Testis (tissue), 3 donors: ENCODE data around the gene SMIM36. TPM values are rescaled to one million over a fixed set of nuclear protein-coding genes. Genes with fewer than 3 reads are reported as not detected.
"Not testable (repeated sequence)": the region's sequence is repeated elsewhere in the genome, so short reads cannot be mapped to it uniquely, and the experiment has no call there.

Experiments used
- DNase-seq: peaks from one replicate; pipeline ENCODE4 v3.0.0-alpha.2; 2019
- H3K27ac ChIP-seq, 2 donors: fragments of 200-600 bp; sonication (generic); one replicate each; pipeline ENCODE4 v1.5.1; 2019
- H3K27me3 ChIP-seq: fragments of 200-600 bp; sonication (generic); one replicate; pipeline ENCODE4 v1.5.1; 2019
- H3K36me3 ChIP-seq: fragments of 200-600 bp; sonication (generic); one replicate; pipeline ENCODE4 v1.5.1; 2017; ENCODE audit warnings: low read depth; ENCODE audit errors: missing control alignments
- H3K4me1 ChIP-seq: fragments of 200-600 bp; sonication (generic); one replicate; pipeline ENCODE4 v1.5.1; 2019
- H3K4me3 ChIP-seq, 2 donors: fragments of 200-600 bp; sonication (generic); one replicate each; pipeline ENCODE4 v1.5.1; 2017 to 2019
- H3K9me3 ChIP-seq: fragments of 200-600 bp; sonication (generic); one replicate; pipeline ENCODE4 v1.5.1; 2017
- POLR2A ChIP-seq: fragments of 450-650 bp; IDR thresholded peaks from one replicate; pipeline ENCODE4 v1.6.1; 2017; ENCODE audit warnings: antibody characterized with exemption, mild to moderate bottlenecking, moderate library complexity
- WGBS, 2 donors: methylation state at CpG; one replicate each; pipeline ENCODE4 v1.1.5; 2018; 5-methylcytosine and 5-hydroxymethylcytosine counted together
- intact Hi-C: fragments of 100-400 bp; cut with DNase I; formaldehyde crosslinking; loops from one replicate; pipeline ENCODE4 v1.15.1; 2023; ENCODE audit warnings: low total_unique reads
- polyA plus RNA-seq: library from polyadenylated mRNA; stranded (reverse); fragments of 350-450 nt; fragmentation: Illumina TruSeq; extraction: RNeasy Lipid Tissue Mini Kit (QIAGEN cat#74804); gene quantifications from one replicate; pipeline ENCODE4 v1.2.3, GENCODE V29; 2014; ENCODE audit warnings: low read depth, low replicate concordance; ENCODE audit not compliant: insufficient read depth
- total RNA-seq, 2 donors: library from RNA; depleted of rRNA; stranded (reverse); fragments of >200 nt; gene quantifications; one replicate each; pipeline ENCODE4 v1.2.3, GENCODE V29; 2016
- TF ChIP-seq, protein P1 (sequence below), 3 experiments: fragments of 450-650 bp in 2 of 3; fragments of 200-600 bp in 1 of 3; sonication (generic) in 1 of 3; IDR thresholded peaks; one replicate each; pipeline ENCODE4 v1.5.1; 2016 to 2019; ENCODE audit warnings: antibody characterized with exemption in 3 of 3, mild to moderate bottlenecking in 2 of 3, moderate library complexity in 1 of 3

The SMIM36 gene
- total and polyA plus RNA-seq, 3 donors from 2014 or later: 0.55 to 26.0 (median 9.5) TPM

DNA sequence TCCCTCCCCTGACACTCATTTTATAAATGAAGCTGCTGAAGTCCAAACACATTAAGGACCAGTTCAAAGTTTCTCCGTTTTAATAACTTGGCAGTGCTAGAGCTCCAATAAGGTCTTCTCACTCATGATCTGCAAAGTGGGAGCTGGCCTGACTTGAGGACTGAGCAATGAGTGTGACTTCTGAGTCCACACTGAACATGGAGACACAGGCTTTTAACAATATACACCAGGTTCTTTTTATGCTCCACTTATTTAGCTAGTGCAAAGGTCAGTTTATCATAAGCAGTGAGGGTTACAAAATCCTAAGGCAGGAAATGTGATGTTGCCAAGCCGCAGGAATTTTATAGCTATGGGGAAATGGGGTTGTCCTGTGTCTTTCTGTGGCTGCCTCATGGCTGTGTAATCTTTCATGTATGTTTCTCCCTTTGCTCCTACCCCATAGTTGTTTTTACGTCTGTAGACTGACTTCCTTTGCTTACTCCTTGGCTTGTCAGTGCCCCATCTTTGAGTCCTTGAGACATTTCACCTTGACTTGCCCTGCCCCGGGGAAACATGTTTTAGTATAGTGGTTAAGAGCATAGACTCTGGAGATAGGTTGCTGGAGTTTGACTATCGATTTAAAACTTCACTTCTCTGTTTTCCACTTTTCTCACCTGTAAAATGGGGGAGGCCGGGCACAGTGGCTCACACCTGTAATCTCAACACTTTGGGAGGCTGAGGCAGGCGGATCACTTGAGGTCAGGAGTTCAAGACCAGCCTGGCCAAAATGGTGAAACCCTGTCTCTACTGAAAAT lies 77.4 kb downstream of the SMIM36 start:
- DNase-seq: no peak
- no peak overlapping the region for H3K27ac ChIP-seq
- no peaks in the 10 kb centered on the region for H3K36me3 ChIP-seq
- intact Hi-C loops: no loop called here
- no peaks in the 10 kb centered on the region for H3K4me1 ChIP-seq
- H3K4me3 ChIP-seq: no peak overlapping the region
- no peaks in the 10 kb centered on the region for H3K27me3 ChIP-seq
- WGBS, 2 donors: 75 to 83% methylated on average over 7 of the region's 7 CpGs
- H3K9me3 ChIP-seq: no peaks in the 10 kb centered on the region
- TF ChIP-seq POLR2A: no peak
- TF ChIP-seq, protein P1, sequence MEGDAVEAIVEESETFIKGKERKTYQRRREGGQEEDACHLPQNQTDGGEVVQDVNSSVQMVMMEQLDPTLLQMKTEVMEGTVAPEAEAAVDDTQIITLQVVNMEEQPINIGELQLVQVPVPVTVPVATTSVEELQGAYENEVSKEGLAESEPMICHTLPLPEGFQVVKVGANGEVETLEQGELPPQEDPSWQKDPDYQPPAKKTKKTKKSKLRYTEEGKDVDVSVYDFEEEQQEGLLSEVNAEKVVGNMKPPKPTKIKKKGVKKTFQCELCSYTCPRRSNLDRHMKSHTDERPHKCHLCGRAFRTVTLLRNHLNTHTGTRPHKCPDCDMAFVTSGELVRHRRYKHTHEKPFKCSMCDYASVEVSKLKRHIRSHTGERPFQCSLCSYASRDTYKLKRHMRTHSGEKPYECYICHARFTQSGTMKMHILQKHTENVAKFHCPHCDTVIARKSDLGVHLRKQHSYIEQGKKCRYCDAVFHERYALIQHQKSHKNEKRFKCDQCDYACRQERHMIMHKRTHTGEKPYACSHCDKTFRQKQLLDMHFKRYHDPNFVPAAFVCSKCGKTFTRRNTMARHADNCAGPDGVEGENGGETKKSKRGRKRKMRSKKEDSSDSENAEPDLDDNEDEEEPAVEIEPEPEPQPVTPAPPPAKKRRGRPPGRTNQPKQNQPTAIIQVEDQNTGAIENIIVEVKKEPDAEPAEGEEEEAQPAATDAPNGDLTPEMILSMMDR (IDR thresholded peaks at IDR 0.05): no peak

DNA sequence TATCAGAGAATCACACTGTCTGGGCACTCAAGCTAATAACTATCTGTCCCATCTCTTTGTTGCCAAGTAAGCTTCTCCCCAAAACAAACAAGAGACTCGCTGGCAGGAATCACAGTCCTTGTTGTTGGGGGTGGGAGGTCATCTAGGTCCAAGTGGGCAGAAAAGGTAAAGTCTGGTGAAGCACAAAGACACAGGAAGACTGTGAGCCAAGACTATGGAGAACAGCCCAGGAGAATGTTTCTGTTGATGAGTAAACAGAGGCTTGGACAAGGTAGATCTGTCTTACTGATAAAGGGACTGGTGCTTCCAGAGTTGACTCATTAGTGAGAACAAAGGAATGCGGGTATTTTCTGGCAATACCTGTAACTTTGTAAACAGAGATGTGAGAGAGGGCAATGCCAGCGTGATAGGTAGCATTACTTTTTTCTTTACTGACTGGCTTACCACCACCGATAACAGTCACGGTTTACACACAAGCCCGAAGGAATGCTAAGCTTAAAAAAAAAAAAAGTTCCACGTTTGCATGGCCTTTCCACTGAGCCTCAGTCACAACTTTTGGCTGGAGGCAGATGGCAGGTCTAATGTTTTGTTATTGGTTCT lies 78.1 kb downstream of the SMIM36 start:
- Histone ChIP-seq H3K36me3 (no peaks in the 10 kb centered on the region), H3K4me3 (no peak overlapping the region), H3K27me3 (no peaks in the 10 kb centered on the region), H3K4me1 (no peaks in the 10 kb centered on the region), H3K9me3 (no peaks in the 10 kb centered on the region), H3K27ac (no peak overlapping the region)
- intact Hi-C loops: no loop called here
- TF ChIP-seq, protein P1 (IDR thresholded peaks at IDR 0.05): no peak
- no peak for TF ChIP-seq POLR2A
- 83% methylated on average over 7 of the region's 7 CpGs for WGBS, 2 donors
- DNase-seq: no peak

DNA sequence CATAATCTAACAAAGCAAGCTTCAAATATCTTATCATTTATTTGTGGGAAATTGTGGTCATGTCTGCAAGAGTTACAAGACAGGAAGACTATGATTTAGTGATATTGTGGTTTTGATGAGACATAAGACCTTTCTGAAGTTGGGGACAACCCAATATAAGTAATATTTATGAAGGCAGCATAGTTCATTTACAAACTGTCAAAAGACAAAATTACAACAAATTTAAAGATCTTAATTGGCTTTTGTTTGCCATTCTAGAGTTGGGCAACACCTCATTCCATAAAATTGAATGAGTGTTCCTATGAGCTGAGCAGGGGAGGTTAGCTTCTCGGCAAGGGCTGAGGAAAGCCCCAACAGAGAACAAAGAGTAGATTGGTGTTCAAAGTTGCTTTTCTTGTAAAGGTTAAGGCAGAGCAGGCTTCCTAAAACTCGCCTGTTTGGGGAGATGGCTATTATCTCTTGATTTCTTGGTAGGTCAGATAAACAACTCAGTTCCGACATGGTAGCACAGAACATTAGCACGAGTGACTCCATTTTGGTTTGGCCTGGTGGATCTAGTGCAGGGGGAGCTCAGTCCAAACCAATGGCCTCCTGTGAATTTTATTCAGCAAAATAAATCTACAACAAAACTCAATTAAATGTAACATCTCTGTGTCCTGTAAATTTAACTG lies 78.8 kb downstream of the SMIM36 start:
- no peaks in the 10 kb centered on the region for H3K4me1 ChIP-seq
- H3K27me3 ChIP-seq: no peaks in the 10 kb centered on the region
- no peak overlapping the region for H3K27ac ChIP-seq
- 68 to 87% methylated on average over 4 of the region's 4 CpGs for WGBS, 2 donors
- no peaks in the 10 kb centered on the region for H3K9me3 ChIP-seq
- H3K4me3 ChIP-seq: no peak overlapping the region
- no peak for DNase-seq
- TF ChIP-seq, protein P1 (IDR thresholded peaks at IDR 0.05): no peak
- TF ChIP-seq POLR2A: no peak
- no peaks in the 10 kb centered on the region for H3K36me3 ChIP-seq
- intact Hi-C loops: no loop called here

DNA sequence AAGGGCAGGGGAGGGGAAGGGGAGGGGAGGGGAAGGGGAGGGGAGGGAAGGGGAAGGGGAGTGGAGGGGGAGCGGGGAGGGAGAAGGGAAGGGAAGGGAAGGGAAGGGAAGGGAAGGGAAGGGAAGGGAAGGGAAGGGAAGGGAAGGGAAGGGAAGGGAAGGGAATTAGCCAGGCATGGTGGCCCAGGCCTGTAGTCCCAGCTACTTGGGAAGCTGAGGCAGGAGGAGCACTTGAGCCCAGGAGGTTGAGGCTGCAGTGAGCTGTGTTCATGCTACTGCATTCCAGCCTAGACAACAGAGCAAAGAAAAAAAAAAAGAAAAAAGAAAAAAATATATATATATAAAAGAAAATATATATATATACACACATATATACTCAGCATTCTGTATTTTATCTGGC lies 79.3 kb downstream of the SMIM36 start:
- H3K27me3 ChIP-seq, H3K9me3 ChIP-seq, H3K4me1 ChIP-seq, H3K36me3 ChIP-seq, intact Hi-C loops, H3K27ac ChIP-seq, H3K4me3 ChIP-seq, DNase-seq: not testable (repeated sequence)
- WGBS, 2 donors: no CpG with 5 or more reads among the region's 1 CpG

DNA sequence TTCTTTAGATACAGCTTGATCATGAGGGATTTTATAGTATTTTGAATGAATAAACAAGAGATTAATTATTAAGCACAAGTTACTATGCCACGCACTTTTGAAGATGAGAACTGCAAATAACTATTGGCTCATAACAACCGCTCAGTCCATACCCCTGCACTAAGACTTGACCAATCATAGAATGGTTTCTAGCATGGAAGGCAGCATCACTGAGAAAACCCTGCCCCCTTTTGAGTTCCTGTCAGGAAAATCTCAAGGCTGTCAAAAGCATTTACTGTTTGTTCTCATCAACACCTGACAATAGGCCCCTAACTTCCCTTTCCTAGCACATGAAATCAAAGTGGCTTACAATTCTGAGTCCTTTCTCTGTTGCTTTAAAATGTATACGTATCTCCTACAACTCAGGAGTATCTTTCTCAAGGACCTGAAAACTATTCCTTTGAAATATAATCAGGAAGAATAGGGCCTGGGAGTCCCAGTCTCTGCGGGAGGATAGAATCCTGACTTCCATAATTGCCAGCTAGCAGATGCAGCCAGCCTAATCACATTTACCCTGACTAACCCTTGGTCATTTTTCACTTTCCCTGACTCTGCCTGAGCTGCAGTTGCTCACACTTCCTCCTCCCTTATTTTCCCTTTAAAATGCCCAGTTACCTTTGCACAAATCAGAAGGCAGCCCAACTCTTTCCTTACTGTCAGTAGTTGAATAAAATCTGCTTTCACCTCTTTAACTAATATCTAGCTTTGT lies 80.5 kb downstream of the SMIM36 start:
- Histone ChIP-seq H3K4me3 (no peak overlapping the region), H3K9me3 (no peaks in the 10 kb centered on the region), H3K36me3 (no peaks in the 10 kb centered on the region), H3K4me1 (no peaks in the 10 kb centered on the region), H3K27me3 (no peaks in the 10 kb centered on the region), H3K27ac (no peak overlapping the region)
- DNase-seq: no peak
- 57 to 59% methylated on average over 4 of the region's 4 CpGs for WGBS, 2 donors
- no peak for TF ChIP-seq POLR2A
- TF ChIP-seq, protein P1 (IDR thresholded peaks at IDR 0.05): no peak
- intact Hi-C loops: no loop called here
